ENCODE results near the gene OTUD5.

- TF ChIP-seq CTCF (IDR thresholded peaks at IDR 0.05; ENCODE audit: low read length) (no peak), EZH2 (optimal IDR thresholded peaks at IDR 0.05; ENCODE audit: low read depth, low read length) (no peak), EZH2phosphoT487 (IDR thresholded peaks at IDR 0.05; ENCODE audit: low read length) (no peak)
Observed at GRCh38 chrX:48983081-48983480, 25.7 kb upstream of the OTUD5 start.

Measured in MM.1S (cell line).